ENCODE results near the gene PRAMEF1.
"Not testable (repeated sequence)": the region's sequence is repeated elsewhere in the genome, so short reads cannot be mapped to it uniquely, and the experiment has no call there.

The PRAMEF1 gene

DNA sequence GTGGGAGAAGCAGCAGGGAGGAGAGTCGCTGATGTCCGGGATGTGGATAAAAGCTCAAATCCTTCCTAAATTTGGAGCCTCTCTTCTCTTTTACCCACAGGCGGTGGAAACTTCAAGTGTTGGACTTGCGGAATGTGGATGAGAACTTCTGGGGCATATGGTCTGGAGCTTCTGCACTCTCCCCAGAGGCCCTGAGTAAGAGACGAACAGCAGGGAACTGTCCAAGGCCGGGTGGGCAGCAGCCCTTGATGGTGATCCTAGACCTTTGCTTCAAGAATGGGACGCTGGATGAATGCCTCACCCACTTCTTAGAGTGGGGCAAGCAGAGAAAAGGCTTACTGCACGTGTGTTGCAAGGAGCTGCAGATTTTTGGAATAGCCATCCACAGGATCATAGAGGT is 15.8 kb upstream of the PRAMEF1 start:
- no peak for DNase-seq (ENCODE audit: low spot score)

- no peak for DNase-seq (ENCODE audit: low spot score)
Measured at GRCh38 chr1:12776801-12777557, 14.2 kb upstream of the PRAMEF1 start.

DNA sequence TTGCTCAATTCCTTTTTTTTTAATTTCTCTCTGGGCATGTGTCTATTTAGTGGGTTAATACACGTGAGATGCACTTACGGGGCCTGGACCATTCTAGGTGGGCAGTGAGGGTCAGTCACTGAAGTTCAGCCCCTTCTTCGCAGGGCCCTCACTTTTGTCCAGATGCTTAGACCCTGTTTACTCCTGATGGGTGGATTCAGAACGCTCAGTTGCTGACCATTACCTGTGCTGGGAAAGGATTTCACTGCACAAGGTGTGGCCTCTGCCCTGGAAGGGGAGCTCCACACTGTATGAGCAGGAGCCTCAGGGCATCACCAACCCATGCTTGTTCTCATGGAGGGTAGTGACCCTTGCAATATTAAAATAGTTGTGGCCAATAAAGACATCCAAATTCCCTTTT is 13.1 kb upstream of the PRAMEF1 start:
- no peak for DNase-seq (ENCODE audit: low spot score)

DNA sequence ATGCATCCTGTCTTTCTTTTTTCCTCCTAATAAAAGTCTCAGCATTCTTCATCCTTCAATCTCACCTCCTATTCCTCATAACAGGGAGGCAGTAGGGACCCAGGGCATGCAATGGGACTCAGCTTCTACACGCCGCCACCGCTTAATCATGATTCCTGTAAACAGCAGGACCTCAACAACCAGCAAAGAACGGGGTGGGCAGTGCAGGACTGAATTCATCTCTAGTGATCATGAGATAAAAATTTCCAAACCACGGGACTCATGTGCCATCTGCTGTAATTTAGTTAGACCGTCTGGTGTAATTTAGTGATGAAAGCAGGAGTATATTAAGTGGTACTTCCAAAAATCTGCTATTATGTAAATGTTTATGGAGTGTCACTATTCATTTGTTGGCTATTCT is 12.3 kb upstream of the PRAMEF1 start:
- no peak for DNase-seq (ENCODE audit: low spot score)

- not testable (repeated sequence) for DNase-seq (ENCODE audit: low spot score)
Measured at GRCh38 chr1:12781488-12781887, 9.7 kb upstream of the PRAMEF1 start.

- peak; percentile 65 for DNase-seq (ENCODE audit: low spot score)
Measured at GRCh38 chr1:12783783-12784182, 7.4 kb upstream of the PRAMEF1 start.

DNA sequence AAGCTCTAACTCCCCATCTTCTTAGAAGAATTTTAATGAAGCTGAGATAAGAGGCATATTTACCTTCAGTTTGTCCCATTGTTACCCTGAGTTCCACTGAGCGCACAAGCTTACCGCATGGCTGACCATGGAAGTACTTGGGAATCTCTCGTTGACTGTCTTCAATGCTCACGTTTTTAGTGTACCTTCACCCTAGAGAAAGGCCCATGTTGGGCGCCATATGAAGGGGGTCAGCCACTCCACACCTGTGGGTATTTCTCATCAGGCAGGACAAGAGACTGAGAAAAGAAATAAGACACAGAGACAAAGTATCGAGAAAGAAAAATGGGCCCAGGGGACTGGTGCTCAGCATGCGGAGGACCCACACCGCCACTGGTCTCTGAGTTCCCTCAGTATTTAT is 6.5 kb upstream of the PRAMEF1 start:
- not testable (repeated sequence) for DNase-seq (ENCODE audit: low spot score)

GRCh38 chr1:12798911-12799310 is 7.7 kb downstream of the PRAMEF1 start:
- DNase-seq (ENCODE audit: low spot score), result no peak

DNA sequence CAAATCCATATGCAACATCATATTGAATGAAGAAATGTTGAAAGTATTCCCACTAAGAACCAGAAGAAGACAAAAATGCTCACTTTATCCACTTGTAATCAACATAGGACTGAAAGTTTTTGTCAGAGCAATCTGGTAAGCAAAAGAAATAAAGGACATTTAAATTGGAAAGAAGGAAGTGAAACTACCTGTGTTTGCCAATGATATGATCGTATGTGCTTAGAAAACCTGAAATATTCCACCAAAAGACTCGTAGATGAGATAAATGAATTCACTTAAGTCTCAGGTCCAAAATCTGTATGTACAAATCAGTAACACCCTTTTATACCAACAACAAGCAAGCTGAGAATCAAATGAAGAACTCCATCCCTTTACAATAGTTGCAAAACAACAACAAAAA is 8.5 kb downstream of the PRAMEF1 start:
- no peak for DNase-seq (ENCODE audit: low spot score)

DNA sequence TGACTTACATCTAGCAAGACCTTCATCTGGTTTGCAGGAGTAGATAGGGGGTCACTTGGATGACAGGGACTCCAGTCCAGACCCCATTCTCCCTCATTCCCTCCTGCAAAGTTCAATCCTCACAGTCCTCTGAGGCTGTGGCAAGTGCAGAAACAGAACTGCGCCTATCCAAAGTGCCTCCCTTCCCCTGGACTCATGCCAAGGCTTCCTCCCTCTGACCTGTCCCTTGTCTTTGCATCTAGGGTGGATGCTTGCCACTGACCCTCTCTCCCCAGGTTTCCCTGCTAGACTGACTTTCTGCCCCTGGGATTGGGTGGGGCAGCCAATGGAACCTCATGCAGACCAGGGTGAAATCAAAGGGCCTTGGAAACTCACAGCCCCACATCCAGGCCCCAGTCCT is 18.7 kb downstream of the PRAMEF1 start:
- DNase-seq (ENCODE audit: low spot score), result no peak

DNA sequence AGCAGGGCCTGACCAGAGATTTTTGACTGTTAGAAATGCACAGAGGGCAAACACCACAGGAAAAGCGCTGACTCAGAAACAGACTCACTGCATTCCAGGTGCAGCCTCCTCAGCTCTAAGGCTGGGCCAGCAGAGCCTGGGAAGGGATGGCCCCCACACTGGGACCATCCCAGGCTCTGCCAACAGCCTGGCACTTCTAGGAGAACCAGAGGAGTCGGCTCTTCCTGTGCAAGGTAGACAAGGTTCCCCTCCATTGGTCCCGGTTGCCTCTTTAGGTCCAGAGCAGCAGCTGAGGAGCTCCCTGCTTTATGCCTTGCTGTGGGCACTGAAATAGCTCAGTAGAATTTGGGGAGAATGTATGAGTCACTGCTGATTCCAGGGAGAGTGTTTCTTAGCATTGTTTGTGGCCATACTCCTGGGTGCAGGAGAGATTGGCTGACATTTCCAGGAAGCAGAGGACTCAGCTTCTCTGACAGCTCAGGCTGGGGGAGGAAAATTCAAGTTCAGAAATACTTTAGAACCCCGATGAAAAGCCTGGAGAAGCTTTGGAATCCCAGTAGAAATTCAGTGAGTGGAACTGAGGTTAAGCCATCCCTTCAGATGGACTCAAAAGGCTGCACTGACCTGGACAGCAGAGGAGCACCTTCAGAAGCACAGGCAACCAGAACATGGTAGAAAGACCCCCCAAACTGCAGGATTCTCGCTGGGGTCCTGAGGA is 19.7 kb downstream of the PRAMEF1 start:
- no peak for DNase-seq (ENCODE audit: low spot score)

- no peak for DNase-seq (ENCODE audit: low spot score)
Measured at GRCh38 chr1:12811409-12811784, 20.2 kb downstream of the PRAMEF1 start.

- not testable (repeated sequence) for DNase-seq (ENCODE audit: low spot score)
Measured at GRCh38 chr1:12819061-12819460, 27.9 kb downstream of the PRAMEF1 start.

DNA sequence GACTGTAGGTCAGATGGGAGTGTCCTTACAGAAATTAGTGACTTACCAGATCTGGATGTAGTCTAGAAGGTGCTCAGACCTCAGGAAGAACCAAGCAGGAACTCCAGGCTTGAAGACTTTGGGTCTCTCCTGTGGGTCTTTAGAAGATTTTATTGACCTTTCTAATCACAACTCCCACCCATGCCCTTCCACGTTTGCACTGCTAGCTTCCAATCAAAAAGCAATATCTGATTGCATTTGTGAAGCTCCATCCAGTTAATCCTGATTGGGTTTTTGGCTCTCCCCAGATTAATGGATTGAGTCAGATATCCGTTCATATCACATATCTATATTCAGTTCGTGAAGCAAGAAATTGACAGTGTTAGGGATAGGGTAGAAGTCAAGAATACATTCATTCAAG is 40.1 kb downstream of the PRAMEF1 start, which contains the start of gene PRAMEF11:
PRAMEF11 (minus strand) TSS at position 101 of the 400 bp plus-strand sequence. CDS start 2,621 bp downstream, outside the sequence.
- DNase-seq (ENCODE audit: low spot score), result not testable (repeated sequence)

GRCh38 chr1:12833251-12833650 is 42.1 kb downstream of the PRAMEF1 start:
- DNase-seq (ENCODE audit: low spot score), result not testable (repeated sequence)
